Osteoblast (primary cell): ENCODE data around the gene SIDT1. TPM values are rescaled to one million over a fixed set of nuclear protein-coding genes. Genes with fewer than 3 reads are reported as not detected.
A peak's percentile ranks its signal among the peaks of the same experiment; 100 is the strongest.

Source experiments
- DNase-seq: peaks from one replicate; pipeline ENCODE4 v3.0.0; 2011; ENCODE audit warnings: low spot score, mixed read lengths; ENCODE audit not compliant: insufficient read length; ENCODE audit errors: missing footprints
- H2AFZ ChIP-seq: 2 replicates; pipeline ENCODE4 v1.6.0; 2011; ENCODE audit warnings: mild to moderate bottlenecking, low read length
- H3K27ac ChIP-seq: 2 replicates; pipeline ENCODE4 v1.5.1; 2011; ENCODE audit warnings: mild to moderate bottlenecking, low read depth, low read length, moderate library complexity
- H3K27me3 ChIP-seq: 2 replicates; pipeline ENCODE4 v1.6.0; 2012; ENCODE audit warnings: mild to moderate bottlenecking, control low read depth, inconsistent platforms, low read length, moderate library complexity; ENCODE audit not compliant: insufficient read depth
- H3K36me3 ChIP-seq: 2 replicates; pipeline ENCODE4 v1.5.1; 2011; ENCODE audit warnings: mild to moderate bottlenecking, low read length, control low read depth, moderate library complexity; ENCODE audit not compliant: insufficient read depth
- H3K4me1 ChIP-seq: 2 replicates; pipeline ENCODE4 v1.5.1; 2011; ENCODE audit warnings: mild to moderate bottlenecking, low read length, control low read depth, moderate library complexity; ENCODE audit not compliant: insufficient read depth
- H3K4me2 ChIP-seq: 2 replicates; pipeline ENCODE4 v1.6.0; 2011; ENCODE audit warnings: mild to moderate bottlenecking, low read length; ENCODE audit not compliant: insufficient read depth
- H3K4me3 ChIP-seq: fragments of 200-600 bp; sonication (generic); 3 replicates; pipeline ENCODE4 v1.5.1; 2012; ENCODE audit warnings: mild to moderate bottlenecking, low read length, inconsistent platforms; ENCODE audit not compliant: insufficient read depth
- H3K79me2 ChIP-seq: 2 replicates; pipeline ENCODE4 v1.6.0; 2012; ENCODE audit warnings: mild to moderate bottlenecking, low read length, control low read depth, inconsistent platforms; ENCODE audit not compliant: insufficient read depth
- H3K9me3 ChIP-seq: 2 replicates; pipeline ENCODE4 v1.5.1; 2011; ENCODE audit warnings: low read depth, low read length, control low read depth
- H4K20me1 ChIP-seq: 2 replicates; pipeline ENCODE4 v1.6.0; 2012; ENCODE audit warnings: mild to moderate bottlenecking, low read length, control low read depth; ENCODE audit not compliant: insufficient read depth
- CTCF ChIP-seq: IDR thresholded peaks from 2 replicates; pipeline ENCODE4 v1.5.1; 2011; ENCODE audit warnings: mild to moderate bottlenecking, low read depth, low read length, moderate library complexity; ENCODE audit errors: extremely low read depth
- total RNA-seq: library from RNA; depleted of rRNA; stranded (reverse); fragments of >200 nt; gene quantifications from 2 replicates; pipeline ENCODE4 v1.2.3, GENCODE V29; 2012

SIDT1 gene
- total RNA-seq, 1 donor, result under 0.01 TPM

DNA sequence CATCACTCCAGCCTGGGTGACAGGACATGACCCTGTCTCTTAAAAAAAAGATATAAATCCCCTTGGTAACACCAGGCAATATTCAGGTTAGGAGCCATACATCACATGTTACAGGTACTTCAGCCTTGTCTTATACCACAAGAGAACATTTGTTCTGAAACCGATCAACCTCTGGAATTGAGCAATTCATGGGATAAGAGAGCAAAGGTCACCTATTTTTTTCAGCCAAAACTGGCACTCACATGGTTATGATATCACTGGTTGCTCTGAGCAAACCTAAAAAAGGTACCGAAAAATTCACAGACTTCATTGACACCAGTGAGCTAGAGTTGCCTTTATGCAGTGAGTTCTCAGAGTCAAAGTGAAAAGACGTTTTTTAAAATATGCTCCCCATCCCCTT lies 26.5 kb upstream of the SIDT1 start:
- no peak for DNase-seq
- Histone ChIP-seq H3K4me2 (no peak overlapping the region), H3K27me3 (no peaks in the 10 kb centered on the region), H2AFZ (no peak overlapping the region), H4K20me1 (peaks cover 2% of the 10 kb centered on the region), H3K4me3 (no peak overlapping the region), H3K79me2 (peaks cover 18% of the 10 kb centered on the region), H3K36me3 (no peaks in the 10 kb centered on the region), H3K27ac (no peak overlapping the region), H3K4me1 (no peaks in the 10 kb centered on the region), H3K9me3 (no peaks in the 10 kb centered on the region)
- TF ChIP-seq CTCF, result no peak

GRCh38 chr3:113507501-113508067 lies 24.8 kb upstream of the SIDT1 start:
- Histone ChIP-seq H3K27me3 (no peaks in the 10 kb centered on the region), H3K4me1 (no peaks in the 10 kb centered on the region), H3K9me3 (no peaks in the 10 kb centered on the region), H3K36me3 (no peaks in the 10 kb centered on the region), H3K4me2 (no peak overlapping the region), H3K79me2 (peaks cover 32% of the 10 kb centered on the region), H3K27ac (no peak overlapping the region), H3K4me3 (no peak overlapping the region), H4K20me1 (peaks cover 2% of the 10 kb centered on the region), H2AFZ (no peak overlapping the region)
- DNase-seq, result no peak
- no peak for TF ChIP-seq CTCF

DNA sequence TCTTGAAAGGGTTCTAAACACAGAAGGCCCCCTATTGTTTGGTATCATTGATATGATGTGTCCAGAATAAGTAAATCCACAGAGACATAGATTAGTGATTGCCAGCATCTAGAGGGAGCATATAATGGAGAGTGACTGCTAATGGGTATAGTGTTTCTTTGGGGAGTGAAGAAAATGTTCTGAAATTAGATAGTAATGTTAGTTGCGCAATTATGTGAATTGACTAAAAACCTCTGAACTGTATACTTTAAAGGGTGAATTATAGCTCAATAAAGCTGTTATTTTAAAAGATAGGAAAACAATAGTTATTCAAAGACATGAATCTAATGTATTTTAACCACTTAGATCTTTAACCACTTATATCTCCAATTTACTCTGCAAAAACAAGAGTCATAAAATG lies 23.4 kb upstream of the SIDT1 start:
- Histone ChIP-seq H3K36me3 (no peaks in the 10 kb centered on the region), H4K20me1 (peaks cover 2% of the 10 kb centered on the region), H3K4me1 (no peaks in the 10 kb centered on the region), H3K27me3 (no peaks in the 10 kb centered on the region), H3K4me3 (no peak overlapping the region), H3K9me3 (no peaks in the 10 kb centered on the region), H3K79me2 (peaks cover 45% of the 10 kb centered on the region), H3K27ac (no peak overlapping the region), H2AFZ (no peak overlapping the region), H3K4me2 (no peak overlapping the region)
- DNase-seq, result no peak
- no peak for TF ChIP-seq CTCF

GRCh38 chr3:113514265-113514769 lies 18.0 kb upstream of the SIDT1 start:
- DNase-seq, result no peak
- Histone ChIP-seq H3K9me3 (no peaks in the 10 kb centered on the region), H2AFZ (peak overlapping the region; percentile 100), H3K27me3 (no peaks in the 10 kb centered on the region), H3K79me2 (peaks cover 37% of the 10 kb centered on the region), H4K20me1 (peaks cover 2% of the 10 kb centered on the region), H3K27ac (peak overlapping the region; percentile 94), H3K36me3 (no peaks in the 10 kb centered on the region), H3K4me1 (peaks cover 7% of the 10 kb centered on the region), H3K4me2 (peak overlapping the region; percentile 97), H3K4me3 (peak overlapping the region; percentile 100)
- TF ChIP-seq CTCF, result no peak
